Liver (tissue), 9 donors: ENCODE measurements around the gene EDN3. TPM values are rescaled to one million over a fixed set of nuclear protein-coding genes. Genes with fewer than 3 reads are reported as not detected.

Source experiments
- DNase-seq: peaks from one replicate; pipeline ENCODE4 v3.0.0-alpha.2; 2017; ENCODE audit warnings: low spot score
- H3K27ac ChIP-seq, 2 donors: one replicate each; pipeline ENCODE4 v1.7.0; 2013; ENCODE audit warnings: inconsistent platforms in 2 of 2, low read length in 2 of 2, control low read depth in 1 of 2, low read depth in 1 of 2, mild to moderate bottlenecking in 1 of 2
- H3K27me3 ChIP-seq, 4 donors: one replicate each; pipeline versions ENCODE4 v1.6.1 to v1.7.0; 2013; ENCODE audit warnings: low read length in 3 of 4, inconsistent platforms in 1 of 4, mild to moderate bottlenecking in 1 of 4, moderate library complexity in 1 of 4; ENCODE audit not compliant: control insufficient read depth in 4 of 4, insufficient read depth in 4 of 4
- H3K36me3 ChIP-seq, 4 donors: one replicate each; pipeline versions ENCODE4 v1.6.1 to v1.7.0; 2013; ENCODE audit warnings: low read length in 3 of 4, mild to moderate bottlenecking in 3 of 4, low read depth in 1 of 4, moderate library complexity in 1 of 4; ENCODE audit not compliant: control insufficient read depth in 4 of 4, insufficient read depth in 3 of 4
- H3K4me1 ChIP-seq, 4 donors: one replicate each; pipeline versions ENCODE4 v1.6.1 to v1.7.0; 2013; ENCODE audit warnings: low read length in 3 of 4, mild to moderate bottlenecking in 3 of 4, moderate library complexity in 1 of 4; ENCODE audit not compliant: control insufficient read depth in 4 of 4, insufficient read depth in 4 of 4
- H3K4me3 ChIP-seq, 3 donors: one replicate each; pipeline versions ENCODE4 v1.6.1 to v1.7.0; 2013; ENCODE audit warnings: low read length in 3 of 3, control low read depth in 1 of 3, low read depth in 1 of 3, mild to moderate bottlenecking in 1 of 3
- H3K9ac ChIP-seq, 2 donors: one replicate each; pipeline ENCODE4 v1.7.0; 2013; ENCODE audit warnings: low read length in 2 of 2, mild to moderate bottlenecking in 2 of 2, moderate library complexity in 2 of 2, control low read depth in 1 of 2, low read depth in 1 of 2
- H3K9me3 ChIP-seq, 4 donors: one replicate each; pipeline versions ENCODE4 v1.6.1 to v1.7.0; 2013; ENCODE audit warnings: low read length in 3 of 4; ENCODE audit not compliant: control insufficient read depth in 4 of 4
- EGR1 ChIP-seq, 2 donors: IDR thresholded peaks; 2 replicates each; pipeline ENCODE4 v1.6.1; 2016 to 2018; ENCODE audit warnings: antibody characterized with exemption in 2 of 2, low read depth in 2 of 2
- FOXA1 ChIP-seq: IDR thresholded peaks from 2 replicates; pipeline ENCODE4 v1.6.1; 2016; ENCODE audit warnings: antibody characterized with exemption
- FOXA2 ChIP-seq: IDR thresholded peaks from 2 replicates; pipeline ENCODE4 v1.6.1; 2016; ENCODE audit warnings: antibody characterized with exemption
- GABPA ChIP-seq, 2 donors: IDR thresholded peaks in 1 of 2; conservative IDR thresholded peaks in 1 of 2; 2 replicates each; pipeline ENCODE4 v1.6.1; 2016; ENCODE audit warnings: antibody characterized with exemption in 2 of 2, mild to moderate bottlenecking in 1 of 2, moderate library complexity in 1 of 2
- HNF4A ChIP-seq, 2 donors: conservative IDR thresholded peaks; 2 replicates each; pipeline ENCODE4 v1.6.1; 2016; ENCODE audit warnings: antibody characterized with exemption in 2 of 2, mild to moderate bottlenecking in 2 of 2
- HNF4G ChIP-seq: IDR thresholded peaks from 2 replicates; pipeline ENCODE4 v1.6.1; 2016; ENCODE audit warnings: antibody characterized with exemption
- NR2F2 ChIP-seq: IDR thresholded peaks from 2 replicates; pipeline ENCODE4 v1.6.1; 2016; ENCODE audit warnings: antibody characterized with exemption
- RAD21 ChIP-seq, 2 donors: IDR thresholded peaks; 2 replicates each; pipeline ENCODE4 v1.6.1; 2016; ENCODE audit warnings: antibody characterized with exemption in 2 of 2, mild to moderate bottlenecking in 2 of 2
- RXRA ChIP-seq, 2 donors: IDR thresholded peaks; 2 replicates each; pipeline ENCODE4 v1.6.1; 2017 to 2018; ENCODE audit warnings: antibody characterized with exemption in 2 of 2, mild to moderate bottlenecking in 1 of 2
- SP1 ChIP-seq: IDR thresholded peaks from 2 replicates; pipeline ENCODE4 v1.6.1; 2018; ENCODE audit warnings: antibody characterized with exemption, mild to moderate bottlenecking
- YY1 ChIP-seq: IDR thresholded peaks from 2 replicates; pipeline ENCODE4 v1.6.1; 2016; ENCODE audit warnings: antibody characterized with exemption, mild to moderate bottlenecking
- WGBS: extraction: QIAGEN DNeasy Blood & Tissue Kit; methylation state at CpG from one replicate; pipeline ENCODE4 v1.1.7; 2013; 5-methylcytosine and 5-hydroxymethylcytosine counted together
- polyA plus RNA-seq, 2 donors: library from polyadenylated mRNA; stranded (reverse) in 1 of 2; unstranded in 1 of 2; fragments of 200-250 nt in 1 of 2; fragments of >200 nt in 1 of 2; fragmentation: Nextera tagmentation in 1 of 2; extraction: Ambion mirVana in 1 of 2; gene quantifications; one replicate each; pipeline versions ENCODE4 v1.2.1 to v1.2.3, GENCODE V29; 2013 to 2015
- total RNA-seq, 2 donors: library from RNA; depleted of rRNA; stranded (reverse); fragments of >200 nt; gene quantifications; one replicate each; pipeline ENCODE4 v1.2.3, GENCODE V29; 2014
- TF ChIP-seq, protein P1 (sequence below): fragments of 150-350 bp; IDR thresholded peaks from 2 replicates; pipeline ENCODE4 v1.5.1; 2017; ENCODE audit warnings: improper control_type of control experiment, low read depth, low read length; ENCODE audit not compliant: missing input control
- TF ChIP-seq, protein P2 (sequence below): IDR thresholded peaks from 2 replicates; pipeline ENCODE4 v1.6.1; 2016; ENCODE audit warnings: antibody characterized with exemption, mild to moderate bottlenecking
- TF ChIP-seq, protein P3 (sequence below): IDR thresholded peaks from 2 replicates; pipeline ENCODE4 v1.6.1; 2016; ENCODE audit warnings: antibody characterized with exemption
- donor health status: healthy.
- donor health status: healthy.
- donor health status: healthy.
- donor health status: healthy.
- donor health status: healthy.

EDN3 gene
- total and polyA plus RNA-seq, 4 donors, result 0.09 TPM; not detected in 3

DNA sequence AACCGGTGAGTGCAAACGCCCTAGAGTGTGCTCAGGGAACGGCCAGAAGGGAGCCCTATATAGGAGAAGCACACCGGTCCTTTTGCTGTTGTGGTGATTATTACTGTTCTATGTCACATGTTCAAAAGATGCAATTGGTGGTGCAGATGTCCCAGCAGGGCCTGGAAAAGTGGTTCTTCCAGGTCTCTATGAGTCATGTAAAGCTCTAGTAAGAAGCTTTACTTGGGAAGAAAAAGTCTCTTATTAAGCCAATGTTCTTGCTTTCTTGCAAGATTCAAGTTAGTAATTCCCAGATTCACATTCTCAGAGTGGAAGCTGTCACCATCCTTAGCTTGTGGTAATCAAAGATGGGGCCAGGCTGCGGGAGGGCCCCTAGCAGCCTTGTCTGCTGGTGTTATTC lies 23.3 kb downstream of the EDN3 start:
- Histone ChIP-seq H3K27ac (no peak overlapping the region), H3K4me1 (no peaks in the 10 kb centered on the region), H3K27me3 (no peaks in the 10 kb centered on the region), H3K36me3 (no peaks in the 10 kb centered on the region), H3K4me3 (no peak overlapping the region), H3K9ac (no peak overlapping the region), H3K9me3 (no peaks in the 10 kb centered on the region)
- no peak for DNase-seq
- 90% methylated on average over 5 of the region's 5 CpGs for WGBS
- TF ChIP-seq RXRA (IDR thresholded peaks at IDR 0.05) (no peak), YY1 (no peak), FOXA1 (no peak), RAD21 (IDR thresholded peaks at IDR 0.05) (no peak), FOXA2 (no peak), HNF4G (no peak), EGR1 (IDR thresholded peaks at IDR 0.05; ENCODE audit: low read depth in 2 of 2) (no peak)
- TF ChIP-seq, protein P1, sequence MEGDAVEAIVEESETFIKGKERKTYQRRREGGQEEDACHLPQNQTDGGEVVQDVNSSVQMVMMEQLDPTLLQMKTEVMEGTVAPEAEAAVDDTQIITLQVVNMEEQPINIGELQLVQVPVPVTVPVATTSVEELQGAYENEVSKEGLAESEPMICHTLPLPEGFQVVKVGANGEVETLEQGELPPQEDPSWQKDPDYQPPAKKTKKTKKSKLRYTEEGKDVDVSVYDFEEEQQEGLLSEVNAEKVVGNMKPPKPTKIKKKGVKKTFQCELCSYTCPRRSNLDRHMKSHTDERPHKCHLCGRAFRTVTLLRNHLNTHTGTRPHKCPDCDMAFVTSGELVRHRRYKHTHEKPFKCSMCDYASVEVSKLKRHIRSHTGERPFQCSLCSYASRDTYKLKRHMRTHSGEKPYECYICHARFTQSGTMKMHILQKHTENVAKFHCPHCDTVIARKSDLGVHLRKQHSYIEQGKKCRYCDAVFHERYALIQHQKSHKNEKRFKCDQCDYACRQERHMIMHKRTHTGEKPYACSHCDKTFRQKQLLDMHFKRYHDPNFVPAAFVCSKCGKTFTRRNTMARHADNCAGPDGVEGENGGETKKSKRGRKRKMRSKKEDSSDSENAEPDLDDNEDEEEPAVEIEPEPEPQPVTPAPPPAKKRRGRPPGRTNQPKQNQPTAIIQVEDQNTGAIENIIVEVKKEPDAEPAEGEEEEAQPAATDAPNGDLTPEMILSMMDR, result no peak
- TF ChIP-seq, protein P2, sequence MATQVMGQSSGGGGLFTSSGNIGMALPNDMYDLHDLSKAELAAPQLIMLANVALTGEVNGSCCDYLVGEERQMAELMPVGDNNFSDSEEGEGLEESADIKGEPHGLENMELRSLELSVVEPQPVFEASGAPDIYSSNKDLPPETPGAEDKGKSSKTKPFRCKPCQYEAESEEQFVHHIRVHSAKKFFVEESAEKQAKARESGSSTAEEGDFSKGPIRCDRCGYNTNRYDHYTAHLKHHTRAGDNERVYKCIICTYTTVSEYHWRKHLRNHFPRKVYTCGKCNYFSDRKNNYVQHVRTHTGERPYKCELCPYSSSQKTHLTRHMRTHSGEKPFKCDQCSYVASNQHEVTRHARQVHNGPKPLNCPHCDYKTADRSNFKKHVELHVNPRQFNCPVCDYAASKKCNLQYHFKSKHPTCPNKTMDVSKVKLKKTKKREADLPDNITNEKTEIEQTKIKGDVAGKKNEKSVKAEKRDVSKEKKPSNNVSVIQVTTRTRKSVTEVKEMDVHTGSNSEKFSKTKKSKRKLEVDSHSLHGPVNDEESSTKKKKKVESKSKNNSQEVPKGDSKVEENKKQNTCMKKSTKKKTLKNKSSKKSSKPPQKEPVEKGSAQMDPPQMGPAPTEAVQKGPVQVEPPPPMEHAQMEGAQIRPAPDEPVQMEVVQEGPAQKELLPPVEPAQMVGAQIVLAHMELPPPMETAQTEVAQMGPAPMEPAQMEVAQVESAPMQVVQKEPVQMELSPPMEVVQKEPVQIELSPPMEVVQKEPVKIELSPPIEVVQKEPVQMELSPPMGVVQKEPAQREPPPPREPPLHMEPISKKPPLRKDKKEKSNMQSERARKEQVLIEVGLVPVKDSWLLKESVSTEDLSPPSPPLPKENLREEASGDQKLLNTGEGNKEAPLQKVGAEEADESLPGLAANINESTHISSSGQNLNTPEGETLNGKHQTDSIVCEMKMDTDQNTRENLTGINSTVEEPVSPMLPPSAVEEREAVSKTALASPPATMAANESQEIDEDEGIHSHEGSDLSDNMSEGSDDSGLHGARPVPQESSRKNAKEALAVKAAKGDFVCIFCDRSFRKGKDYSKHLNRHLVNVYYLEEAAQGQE, result no peak

DNA sequence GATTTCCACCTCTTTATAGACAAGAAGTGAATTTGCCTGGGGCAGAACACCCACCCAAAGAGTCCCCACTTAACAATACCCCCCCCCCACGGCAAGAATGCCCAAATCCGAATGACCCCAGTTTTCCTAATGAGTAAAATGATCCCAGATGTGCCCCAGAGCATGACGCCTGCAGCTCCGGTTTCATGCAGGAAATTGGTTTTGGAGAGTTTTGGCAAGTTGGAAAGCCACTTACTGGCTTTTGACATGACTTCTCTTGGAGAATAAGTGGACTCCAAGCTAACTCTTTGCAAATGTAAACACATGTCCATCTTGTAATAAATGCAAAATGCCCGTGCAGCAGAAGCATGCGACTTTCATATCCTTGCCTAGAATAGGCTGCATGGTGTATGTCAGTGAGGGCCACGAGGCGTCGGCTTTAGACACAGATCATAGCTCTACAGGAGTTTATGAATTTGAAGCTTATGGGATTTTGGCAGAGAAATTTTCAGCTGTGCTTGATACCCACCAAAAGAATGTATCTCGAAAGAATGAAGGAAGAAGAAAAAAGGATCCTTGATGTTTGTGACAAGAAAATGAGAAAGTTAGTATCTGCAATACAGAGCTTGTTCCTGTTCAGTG lies 24.2 kb downstream of the EDN3 start:
- DNase-seq, result no peak
- TF ChIP-seq, protein P3, sequence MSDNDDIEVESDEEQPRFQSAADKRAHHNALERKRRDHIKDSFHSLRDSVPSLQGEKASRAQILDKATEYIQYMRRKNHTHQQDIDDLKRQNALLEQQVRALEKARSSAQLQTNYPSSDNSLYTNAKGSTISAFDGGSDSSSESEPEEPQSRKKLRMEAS, result no peak
- TF ChIP-seq, protein P1, result no peak
- TF ChIP-seq RAD21 (IDR thresholded peaks at IDR 0.05) (no peak), RXRA (IDR thresholded peaks at IDR 0.05) (no peak), SP1 (no peak), FOXA1 (no peak), NR2F2 (no peak), GABPA (IDR thresholded peaks at IDR 0.05 in 1 of 2, conservative IDR thresholded peaks at IDR 0.05 in 1 of 2) (no peak), EGR1 (IDR thresholded peaks at IDR 0.05; ENCODE audit: low read depth in 2 of 2) (no peak), HNF4A (conservative IDR thresholded peaks at IDR 0.05) (no peak)
- TF ChIP-seq, protein P2, result no peak
- Histone ChIP-seq H3K4me1 (no peaks in the 10 kb centered on the region), H3K36me3 (no peaks in the 10 kb centered on the region), H3K27me3 (no peaks in the 10 kb centered on the region), H3K4me3 (no peak overlapping the region), H3K27ac (no peak overlapping the region), H3K9me3 (no peaks in the 10 kb centered on the region), H3K9ac (no peak overlapping the region)
- 80% methylated on average over 10 of the region's 10 CpGs for WGBS
